Coronary artery (tissue), 2 donors: ENCODE results near the gene HSDL1.

ENCODE experiments used
- DNase-seq: peaks from one replicate; pipeline ENCODE4 v3.0.0-alpha.2; 2017; ENCODE audit warnings: low spot score
- H3K27ac ChIP-seq, 2 donors: fragments of 200-600 bp; sonication (generic); one replicate each; pipeline ENCODE4 v1.5.1; 2016 to 2019
- H3K4me3 ChIP-seq: fragments of 200-600 bp; sonication (generic); 2 replicates; pipeline ENCODE4 v1.5.1; 2016; ENCODE audit warnings: mild to moderate bottlenecking, moderate library complexity
- CTCF ChIP-seq: fragments of 200-600 bp; sonication (generic); IDR thresholded peaks from one replicate; pipeline ENCODE4 v1.5.1; 2019; ENCODE audit warnings: antibody characterized with exemption

HSDL1 gene

GRCh38 chr16:84161037-84161436, 16.1 kb upstream of the HSDL1 start:
- H3K4me3 ChIP-seq = no peak overlapping the region
- no peak overlapping the region for H3K27ac ChIP-seq
- no peak for TF ChIP-seq CTCF
- no peak for DNase-seq

GRCh38 chr16:84159800-84160199, 14.8 kb upstream of the HSDL1 start:
- Histone ChIP-seq H3K27ac (no peak overlapping the region), H3K4me3 (no peak overlapping the region)
- DNase-seq = no peak
- TF ChIP-seq CTCF = no peak

- no peak for TF ChIP-seq CTCF
- Histone ChIP-seq H3K4me3 (no peak overlapping the region), H3K27ac (no peak overlapping the region)
- no peak for DNase-seq
Measured at GRCh38 chr16:84159007-84159406, 14.0 kb upstream of the HSDL1 start.

GRCh38 chr16:84156342-84156784, 11.4 kb upstream of the HSDL1 start:
- no peak for DNase-seq
- no peak overlapping the region for H3K4me3 ChIP-seq
- TF ChIP-seq CTCF = no peak
- H3K27ac ChIP-seq = no peak overlapping the region

- DNase-seq = no peak
- TF ChIP-seq CTCF = no peak
- Histone ChIP-seq H3K27ac (no peak overlapping the region), H3K4me3 (no peak overlapping the region)
Measured at GRCh38 chr16:84155771-84156170, 10.8 kb upstream of the HSDL1 start.

- Histone ChIP-seq H3K4me3 (no peak overlapping the region), H3K27ac (no peak overlapping the region)
- DNase-seq = no peak
- TF ChIP-seq CTCF = no peak
Measured at GRCh38 chr16:84155226-84155625, 10.2 kb upstream of the HSDL1 start.

- H3K27ac ChIP-seq = no peak overlapping the region
- no peak overlapping the region for H3K4me3 ChIP-seq
- TF ChIP-seq CTCF = no peak
- DNase-seq = no peak
Measured at GRCh38 chr16:84153660-84154214, 8.8 kb upstream of the HSDL1 start.
